B cell (primary cell): ENCODE measurements around the gene CNNM4. TPM values are rescaled to one million over a fixed set of nuclear protein-coding genes. Genes with fewer than 3 reads are reported as not detected.
A peak's percentile ranks its signal among the peaks of the same experiment; 100 is the strongest.

Source experiments
- ATAC-seq: fragments of 200-7000 bp; cut with Tn5 transposase; one replicate; pipeline ENCODE4 v1.10.0; 2021; ENCODE audit warnings: low read depth, mild to moderate bottlenecking, moderate number of reproducible peaks, moderate library complexity
- CTCF ChIA-PET: fragments of 350-600 bp; sonication (Branson Sonifier 250); formaldehyde crosslinking; loops from one replicate; lab custom pipeline; 2021; ENCODE audit warnings: antibody characterized with exemption, inconsistent platforms; lab: Charles Lee
- POLR2A ChIA-PET: fragments of 350-600 bp; sonication (Branson Sonifier 250); formaldehyde crosslinking; loops from one replicate; lab custom pipeline; 2021; ENCODE audit warnings: antibody characterized with exemption; lab: Charles Lee
- DNase-seq: peaks from one replicate; pipeline ENCODE4 v3.0.0; 2013
- H2AFZ ChIP-seq: 2 replicates; pipeline ENCODE4 v1.6.1; 2012; ENCODE audit warnings: mild to moderate bottlenecking, low read depth, low read length; ENCODE audit not compliant: insufficient read depth, poor library complexity, severe bottlenecking
- H3K27ac ChIP-seq, 2 donors: 1 replicate in 1 of 2; 2 replicates in 1 of 2; pipeline ENCODE4 v1.5.1; 2012 to 2013; ENCODE audit warnings: low read length in 2 of 2, mild to moderate bottlenecking in 2 of 2, moderate library complexity in 1 of 2
- H3K27me3 ChIP-seq, 4 experiments: fragments of 200-600 bp in 1 of 4; sonication (generic) in 1 of 4; replicated peaks in 1 of 4; 1 replicate in 2 of 4; 2 replicates in 2 of 4; pipeline versions ENCODE4 v1.6.1 to v1.7.0; 2013 to 2016; ENCODE audit warnings: low read length in 3 of 4, mild to moderate bottlenecking in 2 of 4, mixed read lengths in 1 of 4, moderate library complexity in 1 of 4; ENCODE audit not compliant: insufficient read depth in 4 of 4, control insufficient read depth in 3 of 4; ENCODE audit errors: control extremely low read depth in 1 of 4
- H3K36me3 ChIP-seq, 2 experiments: replicated peaks in 1 of 2; 1 replicate in 1 of 2; 2 replicates in 1 of 2; pipeline versions ENCODE4 v1.6.1 to v1.7.1; 2013; ENCODE audit warnings: low read length in 1 of 2; ENCODE audit not compliant: insufficient read depth in 2 of 2, control insufficient read depth in 1 of 2; ENCODE audit errors: control extremely low read depth in 1 of 2, extremely low read depth in 1 of 2
- H3K4me1 ChIP-seq, 2 donors: fragments of 200-600 bp in 1 of 2; sonication (generic) in 1 of 2; 1 replicate in 1 of 2; 2 replicates in 1 of 2; pipeline versions ENCODE4 v1.5.1 to v1.6.1; 2013 to 2017; ENCODE audit warnings: low read length in 2 of 2; ENCODE audit not compliant: control insufficient read depth in 2 of 2, insufficient read depth in 2 of 2
- H3K4me2 ChIP-seq: replicated peaks from 2 replicates; pipeline ENCODE3; 2012; ENCODE audit warnings: mild to moderate bottlenecking, low read depth, low read length; ENCODE audit not compliant: poor library complexity, severe bottlenecking
- H3K4me3 ChIP-seq, 5 experiments: fragments of 200-600 bp in 1 of 5; sonication (generic) in 1 of 5; 1 replicate in 3 of 5; 2 replicates in 2 of 5; pipeline versions ENCODE4 v1.5.1 to v1.7.0; 2011 to 2016; ENCODE audit warnings: low read length in 4 of 5, mild to moderate bottlenecking in 4 of 5, low read depth in 2 of 5, control low read depth in 1 of 5, moderate library complexity in 1 of 5; ENCODE audit not compliant: insufficient read depth in 1 of 5; ENCODE audit errors: control extremely low read depth in 1 of 5, extremely low read depth in 1 of 5
- H3K79me2 ChIP-seq: fragments of 200-600 bp; sonication (generic); one replicate; pipeline ENCODE4 v1.6.0; 2016; ENCODE audit warnings: low read length; ENCODE audit not compliant: control insufficient read depth, insufficient read depth
- H3K9ac ChIP-seq: fragments of 200-600 bp; sonication (generic); 2 replicates; pipeline ENCODE4 v1.6.1; 2017; ENCODE audit warnings: mild to moderate bottlenecking, low read length, moderate library complexity
- H3K9me3 ChIP-seq, 3 donors: one replicate each; pipeline versions ENCODE4 v1.6.1 to v1.7.1; 2013; ENCODE audit warnings: low read length in 2 of 3; ENCODE audit not compliant: control insufficient read depth in 2 of 3, insufficient read depth in 1 of 3; ENCODE audit errors: control extremely low read depth in 1 of 3
- H4K20me1 ChIP-seq: 2 replicates; pipeline ENCODE4 v1.6.0; 2012; ENCODE audit warnings: mild to moderate bottlenecking, low read length; ENCODE audit not compliant: insufficient read depth, control insufficient read depth, poor library complexity, severe bottlenecking
- H3K27ac Mint-ChIP-seq: one replicate; pipeline ENCODE4 v1.8.0; 2021; ENCODE audit warnings: mixed read lengths
- H3K27me3 Mint-ChIP-seq: one replicate; pipeline ENCODE4 v1.8.0; 2021; ENCODE audit warnings: mixed read lengths
- H3K4me1 Mint-ChIP-seq: one replicate; pipeline ENCODE4 v1.8.0; 2021; ENCODE audit warnings: mixed read lengths
- H3K4me3 Mint-ChIP-seq: one replicate; pipeline ENCODE4 v1.8.0; 2021; ENCODE audit warnings: mixed read lengths
- H3K9me3 Mint-ChIP-seq: one replicate; pipeline ENCODE4 v1.8.0; 2022; ENCODE audit warnings: mixed read lengths; ENCODE audit not compliant: insufficient read depth
- EZH2 ChIP-seq: IDR thresholded peaks from 2 replicates; pipeline ENCODE4 v1.6.1; 2012; ENCODE audit warnings: borderline replicate concordance, low read depth, mild to moderate bottlenecking, moderate library complexity, low read length; ENCODE audit not compliant: insufficient read depth, poor library complexity, severe bottlenecking
- WGBS: methylation state at CpG from one replicate; pipeline ENCODE4 v1.1.5; 2013; ENCODE audit warnings: missing lambda C conversion rate; ENCODE audit not compliant: insufficient coverage; 5-methylcytosine and 5-hydroxymethylcytosine counted together
- intact Hi-C: fragments of 100-400 bp; cut with micrococcal nuclease; formaldehyde crosslinking; loops from one replicate; pipeline ENCODE4 v1.10.0; 2022
- polyA plus RNA-seq: library from polyadenylated mRNA; depleted of rRNA; stranded (reverse); fragments of >200 nt; gene quantifications from 2 replicates; pipeline ENCODE4 v1.2.3, GENCODE V29; 2012
- total RNA-seq, 2 donors: library from RNA; stranded (reverse); fragments of 120-200 nt in 1 of 2; gene quantifications; 1 replicate in 1 of 2; 2 replicates in 1 of 2; pipeline versions ENCODE4 v1.2.3 to v1.2.4, GENCODE V29; 2013 to 2022
- TF ChIP-seq, protein P1 (sequence below): fragments of 200-600 bp; IDR thresholded peaks from one replicate; pipeline ENCODE4 v1.8.0; 2022; ENCODE audit warnings: antibody characterized with exemption, mild to moderate bottlenecking

The CNNM4 gene
- total and polyA plus RNA-seq, 2 donors (not counting 1 experiment from before 2014, with no cell fraction given): 15.1 to 24.0 TPM

DNA sequence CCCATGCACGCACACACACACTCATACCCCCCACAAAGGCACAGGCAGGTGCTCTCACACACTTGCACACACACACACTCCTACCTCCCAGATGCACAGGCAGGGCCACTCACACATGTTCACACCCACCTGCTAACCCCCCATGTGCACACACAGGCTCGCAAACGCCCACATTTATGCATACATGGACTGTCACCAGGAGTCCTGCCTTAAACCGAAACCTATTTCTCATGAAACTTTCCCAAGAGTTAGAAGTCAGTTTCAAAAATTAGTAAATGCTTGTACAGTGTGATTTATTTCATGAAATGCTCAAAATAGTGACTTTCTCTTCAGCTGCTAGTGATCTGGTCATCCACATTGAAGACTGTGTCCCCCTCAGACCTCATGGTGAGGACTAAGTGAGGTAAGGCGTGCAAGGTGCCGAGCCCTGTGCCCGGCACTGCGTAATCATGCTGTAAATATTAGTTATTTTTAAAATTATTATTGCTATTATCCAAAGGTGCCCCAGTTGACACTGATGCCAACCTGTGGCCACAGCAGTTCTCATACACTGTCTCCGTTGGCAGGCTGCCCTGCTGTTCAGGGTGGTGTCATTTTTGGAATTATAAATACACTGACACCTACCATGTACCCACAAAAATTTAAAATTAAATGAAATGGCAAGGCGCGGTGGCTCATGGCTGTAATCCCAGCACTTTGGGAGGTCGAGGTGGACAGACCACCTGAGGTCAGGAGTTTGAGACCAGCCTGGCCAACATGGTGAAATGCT is 12.4 kb downstream of the CNNM4 start:
- Mint-ChIP-seq H3K27me3 (no peaks in the 10 kb centered on the region), H3K4me1 (peaks cover 51% of the 10 kb centered on the region), H3K9me3 (no peaks in the 10 kb centered on the region), H3K27ac (peak overlapping the region; percentile 89), H3K4me3 (peak overlapping the region; percentile 77)
- Histone ChIP-seq H3K9ac (no peak overlapping the region), H2AFZ (no peak overlapping the region), H3K4me1 (peaks cover 30 to 55% of the 10 kb centered on the region in 2 donors), H3K4me3 (peak overlapping the region in 3 of 5 experiments; percentile 25 to 67 (median 65)), H3K79me2 (peaks cover 90% of the 10 kb centered on the region), H3K4me2 (peak overlapping the region; percentile 73), H3K36me3 (peaks cover 0 to 4% of the 10 kb centered on the region in 2 experiments), H3K27ac (peak overlapping the region in 1 of 2 donors; percentile 56), H3K9me3 (no peaks in the 10 kb centered on the region), H4K20me1 (no peaks in the 10 kb centered on the region), H3K27me3 (no peaks in the 10 kb centered on the region)
- ATAC-seq (no peak), DNase-seq (no peak)
- 38% methylated on average over 4 of the region's 12 CpGs for WGBS
- TF ChIP-seq EZH2: no peak
- TF ChIP-seq, protein P1, sequence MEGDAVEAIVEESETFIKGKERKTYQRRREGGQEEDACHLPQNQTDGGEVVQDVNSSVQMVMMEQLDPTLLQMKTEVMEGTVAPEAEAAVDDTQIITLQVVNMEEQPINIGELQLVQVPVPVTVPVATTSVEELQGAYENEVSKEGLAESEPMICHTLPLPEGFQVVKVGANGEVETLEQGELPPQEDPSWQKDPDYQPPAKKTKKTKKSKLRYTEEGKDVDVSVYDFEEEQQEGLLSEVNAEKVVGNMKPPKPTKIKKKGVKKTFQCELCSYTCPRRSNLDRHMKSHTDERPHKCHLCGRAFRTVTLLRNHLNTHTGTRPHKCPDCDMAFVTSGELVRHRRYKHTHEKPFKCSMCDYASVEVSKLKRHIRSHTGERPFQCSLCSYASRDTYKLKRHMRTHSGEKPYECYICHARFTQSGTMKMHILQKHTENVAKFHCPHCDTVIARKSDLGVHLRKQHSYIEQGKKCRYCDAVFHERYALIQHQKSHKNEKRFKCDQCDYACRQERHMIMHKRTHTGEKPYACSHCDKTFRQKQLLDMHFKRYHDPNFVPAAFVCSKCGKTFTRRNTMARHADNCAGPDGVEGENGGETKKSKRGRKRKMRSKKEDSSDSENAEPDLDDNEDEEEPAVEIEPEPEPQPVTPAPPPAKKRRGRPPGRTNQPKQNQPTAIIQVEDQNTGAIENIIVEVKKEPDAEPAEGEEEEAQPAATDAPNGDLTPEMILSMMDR: no peak
- intact Hi-C loops: loop anchor here (1.0 kb wide), 1 partner anchor 10 kb away; no protein-coding TSS in a partner anchor
- ChIA-PET POLR2A (interaction anchor here (0.6 to 1.4 kb wide), 2 partner anchors 43 to 219 kb away, joined by 4 to 9 read pairs; partner anchors contain the start of gene CNNM3), CTCF (interaction anchor here (1.1 to 7.0 kb wide), 5 partner anchors 10 to 180 kb away, joined by 3 to 85 read pairs (median 5); partner anchors contain the start of genes ANKRD39 and CNNM4)

DNA sequence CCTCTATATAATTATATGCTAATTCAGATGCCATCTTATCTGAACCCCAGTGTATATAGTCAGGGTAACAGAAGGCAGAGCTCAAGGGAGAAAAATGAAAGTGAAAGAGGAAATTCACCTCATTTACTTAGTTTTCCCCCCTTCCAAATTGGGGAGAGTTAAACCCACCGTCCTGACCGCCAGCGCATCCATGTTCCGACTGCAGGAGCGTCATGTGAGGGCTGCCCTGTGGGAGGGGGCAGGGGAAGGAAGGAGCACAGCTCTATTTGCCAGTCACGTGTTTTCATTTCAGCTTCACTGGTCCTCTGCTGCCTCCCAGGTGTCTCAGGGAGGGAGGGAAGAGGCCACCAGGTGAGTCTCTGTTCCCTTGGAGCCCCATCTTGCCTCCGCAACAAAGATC is 13.2 kb downstream of the CNNM4 start:
- Histone ChIP-seq H3K9me3 (no peaks in the 10 kb centered on the region), H2AFZ (peak overlapping the region; percentile 60), H4K20me1 (no peaks in the 10 kb centered on the region), H3K27ac (peak overlapping the region; percentile 56 to 78), H3K4me1 (peaks cover 23 to 47% of the 10 kb centered on the region in 2 donors), H3K4me3 (peak overlapping the region; percentile 11 to 67 (median 58)), H3K36me3 (peaks cover 0 to 4% of the 10 kb centered on the region in 2 experiments), H3K4me2 (peak overlapping the region; percentile 73), H3K79me2 (peaks cover 83% of the 10 kb centered on the region), H3K9ac (peak overlapping the region; percentile 74), H3K27me3 (no peaks in the 10 kb centered on the region)
- ChIA-PET POLR2A (interaction anchor here (0.6 to 1.4 kb wide), 4 partner anchors 11 to 42 kb away, joined by 3 to 9 read pairs (median 6); partner anchors contain the start of gene CNNM3), CTCF (interaction anchor here (0.6 to 7.0 kb wide), 8 partner anchors 11 to 179 kb away, joined by 3 to 85 read pairs (median 4); partner anchors contain the start of genes ANKRD39, CNNM3 and CNNM4)
- no peaks in the 10 kb centered on the region for H3K27me3 Mint-ChIP-seq
- peak overlapping the region; percentile 94 for H3K4me3 Mint-ChIP-seq
- H3K9me3 Mint-ChIP-seq: no peaks in the 10 kb centered on the region
- 0% methylated on average over 3 of the region's 7 CpGs for WGBS
- peak; percentile 75 for DNase-seq
- peaks cover 44% of the 10 kb centered on the region for H3K4me1 Mint-ChIP-seq
- peak; percentile 70 for ATAC-seq
- intact Hi-C loops: loop anchor here (1.0 kb wide), 1 partner anchor 11 kb away; no protein-coding TSS in a partner anchor
- TF ChIP-seq EZH2: no peak
- TF ChIP-seq, protein P1: no peak
- H3K27ac Mint-ChIP-seq: peak overlapping the region; percentile 93
